HG03064 (cell line): ENCODE results near the gene EPB42.
"Not testable (repeated sequence)": the region's sequence is repeated elsewhere in the genome, so short reads cannot be mapped to it uniquely, and the experiment has no call there.

Experiments
- ATAC-seq: cut with Tn5 transposase; IDR thresholded peaks from one replicate; pipeline ENCODE4 v1.9.1; 2021; ENCODE audit warnings: low read depth; ENCODE audit not compliant: unreplicated experiment

Gene EPB42

GRCh38 chr15:43189296-43189695, 31.5 kb downstream of the EPB42 start:
- ATAC-seq, result no peak

DNA sequence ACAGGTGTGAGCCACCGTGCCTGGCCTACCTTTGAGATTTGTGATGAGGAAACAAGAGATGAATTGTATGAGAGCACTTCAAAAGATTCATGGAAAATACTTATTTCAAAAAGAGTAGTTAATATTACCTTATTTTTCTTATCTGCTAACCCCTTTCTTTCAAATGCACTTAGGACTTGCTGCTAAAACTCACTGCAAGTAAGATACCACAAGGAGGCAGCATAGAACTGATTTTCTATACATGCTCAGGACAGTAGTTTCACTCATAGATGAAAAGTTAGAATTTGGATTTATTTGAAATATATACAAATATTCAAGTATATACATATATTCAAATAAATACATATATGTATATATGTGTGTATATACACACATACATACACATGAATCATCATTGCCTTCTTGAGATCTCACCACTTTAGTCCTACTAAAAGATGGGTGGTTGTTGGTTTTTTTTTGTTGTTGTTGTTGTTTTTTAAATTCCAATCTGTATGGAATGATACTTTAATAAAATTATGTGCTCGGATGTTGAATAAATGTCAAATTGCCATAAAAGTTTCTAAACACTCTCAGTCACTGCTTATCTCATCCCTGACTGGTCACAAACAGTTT, 33.2 kb downstream of the EPB42 start:
- ATAC-seq, result no peak

- ATAC-seq, result no peak
These were observed 34.8 kb downstream of the EPB42 start for GRCh38 chr15:43186003-43186353.

- peak; percentile 90 for ATAC-seq
These were observed 35.4 kb downstream of the EPB42 start, which contains the start of gene CCNDBP1 for GRCh38 chr15:43185157-43186002. Gene CCNDBP1 (plus strand): TSS chr15:43185403. CDS start chr15:43185499, 96 bp downstream.

- ATAC-seq, result peak; percentile 5
These were observed 36.3 kb downstream of the EPB42 start for GRCh38 chr15:43184407-43185124.

DNA sequence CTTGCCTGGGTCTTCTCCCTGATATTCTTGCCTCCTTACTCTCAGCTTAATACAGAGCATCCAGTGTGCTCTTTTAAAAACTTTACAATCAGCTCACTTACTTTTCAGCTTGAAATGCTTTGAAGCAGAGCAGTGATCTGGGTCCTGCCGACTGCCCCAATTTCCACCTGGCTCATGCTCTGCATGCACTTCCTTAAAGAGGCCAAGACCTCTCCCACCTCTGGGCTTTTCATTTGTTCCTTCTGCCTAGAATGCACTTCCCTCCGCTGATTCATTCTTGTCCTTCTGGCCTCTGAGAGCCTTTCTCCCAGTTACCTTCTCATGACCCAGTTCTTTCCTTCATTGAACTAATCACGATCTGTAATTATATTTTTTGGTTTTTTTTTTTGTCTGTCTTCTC, 37.5 kb downstream of the EPB42 start:
- no peak for ATAC-seq

GRCh38 chr15:43177147-43177546, 43.7 kb downstream of the EPB42 start:
- ATAC-seq, result not testable (repeated sequence)

GRCh38 chr15:43175656-43176309, 45.0 kb downstream of the EPB42 start:
- not testable (repeated sequence) for ATAC-seq

DNA sequence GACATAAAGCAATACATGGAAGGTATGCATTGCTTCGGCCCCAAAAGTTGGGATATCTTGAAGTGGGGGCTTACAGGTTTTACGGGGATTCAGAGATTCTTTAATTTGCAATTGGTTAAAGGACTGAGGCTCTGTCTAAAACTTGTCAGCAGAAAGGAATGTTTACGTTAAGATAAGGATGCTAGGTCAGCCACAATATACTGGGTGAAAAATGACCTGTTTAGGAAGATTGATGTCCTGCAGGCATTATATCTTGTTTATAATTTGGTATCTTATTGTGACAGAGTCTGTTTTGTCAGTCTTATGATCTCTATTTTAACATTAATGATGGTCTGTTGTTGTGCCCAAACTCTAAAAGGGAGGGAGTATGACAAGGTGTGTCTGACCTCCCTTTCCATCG, 50.9 kb downstream of the EPB42 start:
- no peak for ATAC-seq

GRCh38 chr15:43168192-43169107, 52.4 kb downstream of the EPB42 start:
- ATAC-seq, result no peak

DNA sequence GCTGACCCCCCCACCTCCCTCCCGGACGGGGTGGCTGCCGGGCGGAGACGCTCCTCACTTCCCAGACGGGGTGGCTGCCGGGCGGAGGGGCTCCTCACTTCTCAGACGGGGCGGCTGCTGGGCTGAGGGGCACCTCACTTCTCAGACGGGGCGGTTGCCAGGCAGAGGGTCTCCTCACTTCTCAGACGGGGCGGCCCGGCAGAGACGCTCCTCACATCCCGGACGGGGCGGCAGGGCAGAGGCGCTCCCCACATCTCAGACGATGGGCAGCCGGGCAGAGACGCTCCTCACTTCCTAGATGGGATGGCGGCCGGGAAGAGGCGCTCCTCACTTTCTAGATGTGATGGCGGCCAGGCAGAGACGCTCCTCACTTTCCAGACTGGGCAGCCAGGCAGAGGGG, 53.6 kb downstream of the EPB42 start:
- not testable (repeated sequence) for ATAC-seq

DNA sequence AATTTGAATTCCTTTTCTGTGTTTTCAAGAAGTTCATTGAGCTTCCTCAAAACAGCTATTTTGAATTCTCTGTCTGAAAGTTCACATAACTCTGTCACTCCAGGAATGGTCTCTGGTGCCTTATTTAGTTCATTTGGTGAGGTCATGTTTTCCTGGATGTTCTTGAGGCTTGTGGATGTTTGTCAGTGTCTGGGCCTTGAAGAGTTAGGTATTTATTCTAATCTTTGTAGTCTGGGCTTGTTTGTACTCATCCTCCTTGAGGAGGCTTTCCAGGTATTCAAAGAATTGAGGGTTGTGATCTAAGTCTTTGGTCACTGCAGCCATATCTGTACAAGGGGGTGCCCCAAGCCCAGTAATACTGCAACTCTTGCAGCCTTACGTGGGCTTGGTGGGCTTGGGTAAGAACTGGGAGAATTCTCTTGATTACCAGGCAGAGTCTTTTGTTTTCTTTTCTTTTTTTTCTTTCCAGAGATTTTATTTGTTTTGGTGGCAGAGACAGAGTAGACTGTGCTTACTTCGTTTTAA, 55.0 kb downstream of the EPB42 start:
- no peak for ATAC-seq

- ATAC-seq, result no peak
These were observed 67.5 kb downstream of the EPB42 start for GRCh38 chr15:43153269-43153668.

DNA sequence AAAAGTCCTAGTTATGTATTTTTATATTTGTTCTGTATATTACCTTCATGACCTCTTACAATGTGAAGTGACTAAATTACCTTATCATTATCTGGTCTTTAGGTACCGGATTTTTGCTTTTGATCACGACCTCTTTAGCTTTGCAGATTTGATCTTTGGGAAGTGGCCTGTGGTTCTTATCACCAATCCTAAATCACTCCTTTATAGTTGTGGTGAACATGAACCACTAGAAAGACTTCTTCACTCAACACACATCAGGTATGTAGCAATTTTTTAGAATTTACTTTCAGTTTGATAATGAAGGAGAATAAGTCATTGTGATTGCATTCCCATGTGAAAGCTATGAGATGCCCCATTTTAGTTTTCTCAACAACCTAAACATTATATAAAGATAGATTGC, 69.1 kb downstream of the EPB42 start:
- no peak for ATAC-seq

- no peak for ATAC-seq
These were observed 70.5 kb downstream of the EPB42 start for GRCh38 chr15:43150191-43150929.
